Endothelial cell of umbilical vein (primary cell): Measurements from ENCODE around the gene NPIPB2. TPM values are rescaled to one million over a fixed set of nuclear protein-coding genes. Genes with fewer than 3 reads are reported as not detected.

Experiments used
- BruUV-seq: library from RNA; stranded (reverse); fragments of 400-500 nt; replicated peaks from 2 replicates; lab custom pipeline; 2021; lab: Mats Ljungman, UMichigan
- CTCF ChIA-PET: fragments of 300-600, 350-600 bp; sonication (Branson Sonifier 250); formaldehyde crosslinking; loops from one replicate; lab custom pipeline; 2021; ENCODE audit warnings: antibody characterized with exemption, inconsistent platforms; lab: Charles Lee
- POLR2A ChIA-PET: fragments of 300-600, 350-600 bp; sonication (Branson Sonifier 250); formaldehyde crosslinking; loops from one replicate; lab custom pipeline; 2021; ENCODE audit warnings: antibody characterized with exemption, inconsistent platforms; lab: Charles Lee
- DNase-seq: peaks from one replicate; pipeline ENCODE4 v3.0.0-alpha.2; 2011; ENCODE audit warnings: low read depth, low spot score
- FAIRE-seq: peaks from 2 replicates; lab custom pipeline; 2011; peaks lifted over from hg19 to GRCh38; lab: Jason Lieb, UNC
- H2AFZ ChIP-seq: 2 replicates; pipeline ENCODE4 v1.6.0; 2012; ENCODE audit warnings: low read depth, low read length, control low read depth, inconsistent platforms
- H3K27ac ChIP-seq: 2 replicates; pipeline ENCODE4 v1.5.1; 2011; ENCODE audit warnings: low read depth, mild to moderate bottlenecking, control low read depth, low read length, moderate library complexity; ENCODE audit not compliant: insufficient read depth
- H3K27me3 ChIP-seq, 2 experiments: 2 replicates each; pipeline versions ENCODE4 v1.6.0 to v1.6.1; 2011; ENCODE audit warnings: low read length in 2 of 2, mixed read lengths in 1 of 2; ENCODE audit not compliant: control insufficient read depth in 2 of 2, insufficient read depth in 2 of 2
- H3K36me3 ChIP-seq, 2 experiments: 2 replicates in 1 of 2; 3 replicates in 1 of 2; pipeline ENCODE4 v1.5.1; 2011; ENCODE audit warnings: low read length in 2 of 2, mild to moderate bottlenecking in 1 of 2, moderate library complexity in 1 of 2; ENCODE audit not compliant: control insufficient read depth in 2 of 2, insufficient read depth in 2 of 2; ENCODE audit errors: extremely low read depth in 1 of 2
- H3K4me1 ChIP-seq: 3 replicates; pipeline ENCODE4 v1.5.1; 2011; ENCODE audit warnings: mild to moderate bottlenecking, low read length; ENCODE audit not compliant: control insufficient read depth, insufficient read depth; ENCODE audit errors: extremely low read depth
- H3K4me2 ChIP-seq: 2 replicates; pipeline ENCODE4 v1.6.1; 2011; ENCODE audit warnings: low read length, control low read depth, mixed read lengths; ENCODE audit not compliant: insufficient read depth
- H3K4me3 ChIP-seq, 3 experiments: fragments of 200-600 bp in 1 of 3; sonication (generic), shearing (Covaris generic) in 1 of 3; replicated peaks in 1 of 3; 2 replicates each; pipeline ENCODE4 v1.5.1; 2011 to 2016; ENCODE audit warnings: control low read depth in 3 of 3, low read length in 3 of 3, mild to moderate bottlenecking in 2 of 3, inconsistent platforms in 1 of 3, low read depth in 1 of 3, moderate library complexity in 1 of 3; ENCODE audit not compliant: insufficient read depth in 1 of 3
- H3K79me2 ChIP-seq: 2 replicates; pipeline ENCODE4 v1.6.0; 2012; ENCODE audit warnings: low read length, inconsistent platforms; ENCODE audit not compliant: control insufficient read depth, insufficient read depth
- H3K9ac ChIP-seq: replicated peaks from 2 replicates; pipeline ENCODE3; 2011; ENCODE audit warnings: low read length, control low read depth; ENCODE audit not compliant: insufficient read depth; ENCODE audit errors: extremely low read depth
- H3K9me1 ChIP-seq: replicated peaks from 3 replicates; pipeline ENCODE4 v1.6.0; 2011; ENCODE audit warnings: mild to moderate bottlenecking, low read length; ENCODE audit not compliant: control insufficient read depth, insufficient read depth; ENCODE audit errors: extremely low read depth
- H3K9me3 ChIP-seq: replicated peaks from 2 replicates; pipeline ENCODE4 v1.5.1; 2012; ENCODE audit warnings: low read length, inconsistent platforms; ENCODE audit not compliant: control insufficient read depth, insufficient read depth
- H4K20me1 ChIP-seq: replicated peaks from 2 replicates; pipeline ENCODE3; 2011; ENCODE audit warnings: mild to moderate bottlenecking, low read length; ENCODE audit not compliant: control insufficient read depth, insufficient read depth; ENCODE audit errors: extremely low read depth
- CTCF ChIP-seq, 2 donors: IDR thresholded peaks; 1 replicate in 1 of 2; 2 replicates in 1 of 2; pipeline ENCODE4 v1.5.1; 2011; ENCODE audit warnings: low read length in 2 of 2, mild to moderate bottlenecking in 2 of 2, moderate library complexity in 2 of 2, control low read depth in 1 of 2, inconsistent platforms in 1 of 2, low read depth in 1 of 2; ENCODE audit not compliant: insufficient read depth in 1 of 2; ENCODE audit errors: extremely low read depth in 1 of 2
- EZH2 ChIP-seq: IDR thresholded peaks from 2 replicates; pipeline ENCODE4 v1.6.1; 2012; ENCODE audit warnings: borderline replicate concordance, low read depth, mild to moderate bottlenecking, moderate library complexity, low read length, inconsistent platforms; ENCODE audit not compliant: severe bottlenecking
- FOS ChIP-seq: IDR thresholded peaks from 2 replicates; pipeline ENCODE4 v1.6.1; 2011; ENCODE audit warnings: mild to moderate bottlenecking, low read length, moderate library complexity, borderline replicate concordance; ENCODE audit not compliant: insufficient read depth
- GATA2 ChIP-seq: IDR thresholded peaks from 2 replicates; pipeline ENCODE4 v1.7.0; 2011; ENCODE audit warnings: low read depth, mild to moderate bottlenecking, moderate library complexity, mixed read lengths, low read length; ENCODE audit not compliant: insufficient read length, insufficient read depth
- MYC ChIP-seq: IDR thresholded peaks from one replicate; pipeline ENCODE4 v1.6.1; 2011; ENCODE audit warnings: mild to moderate bottlenecking, low read depth, low read length
- POLR2A ChIP-seq: IDR thresholded peaks from 2 replicates; pipeline ENCODE4 v1.6.1; 2012; ENCODE audit warnings: low read depth, mild to moderate bottlenecking, control low read depth, low read length
- POLR2AphosphoS5 ChIP-seq: IDR thresholded peaks from 2 replicates; pipeline ENCODE4 v1.6.1; 2012; ENCODE audit warnings: low read depth, mild to moderate bottlenecking, control low read depth, low read length, moderate library complexity; ENCODE audit not compliant: insufficient read depth
- dilution Hi-C: fragments of 300-500 bp; cut with MboI; formaldehyde crosslinking; loops from one replicate; pipeline ENCODE4 v1.15.0; 2019; ENCODE audit warnings: low sequenced_read_pairs; ENCODE audit not compliant: extremely low pct_ligation_motif_present
- intact Hi-C: fragments of 100-400 bp; cut with micrococcal nuclease; formaldehyde crosslinking; loops from one replicate; pipeline ENCODE4 v1.10.0; 2022
- polyA plus RNA-seq, 4 experiments: library from polyadenylated mRNA; depleted of rRNA in 3 of 4; stranded (reverse) in 3 of 4; unstranded in 1 of 4; fragments of >200 nt; gene quantifications; 2 replicates each; pipeline versions ENCODE4 v1.2.1 to v1.2.3, GENCODE V29; 2011 to 2012; ENCODE audit warnings: missing spikeins in 1 of 4
- total RNA-seq: library from RNA; stranded (reverse); gene quantifications from 2 replicates; pipeline ENCODE4 v1.2.3, GENCODE V29; 2021
- TF ChIP-seq, protein P1 (sequence below): IDR thresholded peaks from 2 replicates; pipeline ENCODE4 v1.6.1; 2011; ENCODE audit not compliant: insufficient read depth, insufficient read length

Gene NPIPB2
- total and polyA plus RNA-seq, 2 donors (not counting 3 experiments of a cell fraction or from before 2014, with no cell fraction given): 5.8 to 15.4 TPM

DNA sequence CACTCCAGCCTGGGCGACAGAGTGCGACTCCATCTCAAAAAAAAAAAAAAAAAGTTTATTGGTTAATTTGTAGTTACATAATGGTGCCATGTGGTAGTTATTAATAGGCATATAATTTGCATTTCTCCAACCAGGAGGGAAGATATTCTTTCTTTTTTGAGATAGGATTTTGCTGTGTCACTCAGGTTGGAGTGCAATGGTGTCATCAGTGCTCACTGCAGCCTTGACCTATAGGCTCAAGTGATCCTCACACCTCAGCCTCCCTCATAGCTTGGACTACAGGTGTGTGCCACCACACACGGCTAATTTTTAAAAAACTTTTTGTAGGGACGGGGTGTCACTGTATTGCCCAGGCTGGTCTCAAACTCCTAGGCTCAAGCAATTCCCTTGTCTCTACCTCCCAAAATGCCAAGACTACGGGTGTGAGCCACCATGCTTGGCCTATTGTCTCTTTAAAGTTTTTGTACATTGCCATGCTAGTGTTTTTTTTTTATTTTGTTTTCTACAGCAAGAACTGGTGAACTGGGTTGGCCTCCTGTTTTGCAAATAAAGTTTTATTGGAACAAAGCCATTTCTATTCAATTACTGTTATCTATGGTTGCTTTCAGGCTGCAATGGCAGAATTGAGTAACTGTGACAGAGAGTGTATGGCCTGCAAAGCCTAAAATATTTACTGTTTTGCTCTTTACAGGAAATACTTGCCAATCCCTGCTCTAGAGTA lies 46.6 kb upstream of the NPIPB2 start:
- dilution Hi-C loops: no loop called here
- H3K4me1 ChIP-seq: no peaks in the 10 kb centered on the region
- FAIRE-seq (no peak), DNase-seq (no peak)
- no peak overlapping the region for H3K9ac ChIP-seq
- CTCF ChIA-PET: no interaction called here
- no peaks in the 10 kb centered on the region for H3K27me3 ChIP-seq
- TF ChIP-seq POLR2A (no peak), FOS (no peak), EZH2 (no peak), MYC (no peak), POLR2AphosphoS5 (no peak), CTCF (IDR thresholded peaks at IDR 0.05; ENCODE audit: extremely low read depth in 1 of 2, insufficient read depth in 1 of 2, low read depth in 1 of 2, low read length in 2 of 2) (no peak), GATA2 (no peak)
- TF ChIP-seq, protein P1, sequence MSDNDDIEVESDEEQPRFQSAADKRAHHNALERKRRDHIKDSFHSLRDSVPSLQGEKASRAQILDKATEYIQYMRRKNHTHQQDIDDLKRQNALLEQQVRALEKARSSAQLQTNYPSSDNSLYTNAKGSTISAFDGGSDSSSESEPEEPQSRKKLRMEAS: no peak
- no peaks in the 10 kb centered on the region for H3K9me3 ChIP-seq
- no peaks in the 10 kb centered on the region for H3K36me3 ChIP-seq
- H3K4me2 ChIP-seq: no peak overlapping the region
- no TSS peak for BruUV-seq
- no peak overlapping the region for H2AFZ ChIP-seq
- H3K9me1 ChIP-seq: no peaks in the 10 kb centered on the region
- no peaks in the 10 kb centered on the region for H4K20me1 ChIP-seq
- no peak overlapping the region for H3K4me3 ChIP-seq
- H3K27ac ChIP-seq: no peak overlapping the region
- POLR2A ChIA-PET: no interaction called here
- intact Hi-C loops: no loop called here
- H3K79me2 ChIP-seq: no peaks in the 10 kb centered on the region
